GM12891 (cell line): Measurements from ENCODE around the gene BOD1L1.

ENCODE experiments used
- PAX5 ChIP-seq: IDR thresholded peaks from 2 replicates; pipeline ENCODE4 v1.6.1; 2011; ENCODE audit warnings: low read length, moderate library complexity, mild to moderate bottlenecking; ENCODE audit not compliant: insufficient read depth, severe bottlenecking
- POLR2A ChIP-seq: IDR thresholded peaks from 2 replicates; pipeline ENCODE4 v1.6.1; 2011; ENCODE audit warnings: low read depth, low read length, control low read depth
- POLR2AphosphoS5 ChIP-seq: IDR thresholded peaks from 2 replicates; pipeline ENCODE4 v1.6.1; 2011; ENCODE audit warnings: low read depth, low read length, control low read depth
- POU2F2 ChIP-seq: IDR thresholded peaks from 2 replicates; pipeline ENCODE4 v1.6.1; 2011; ENCODE audit warnings: low read depth, mild to moderate bottlenecking, control low read depth, low read length, moderate library complexity
- SPI1 ChIP-seq: IDR thresholded peaks from 2 replicates; pipeline ENCODE4 v1.6.1; 2011; ENCODE audit warnings: low read depth, low read length, control low read depth
- TAF1 ChIP-seq: IDR thresholded peaks from 2 replicates; pipeline ENCODE4 v1.6.1; 2011; ENCODE audit warnings: low read depth, low read length, control low read depth

- TF ChIP-seq POLR2A (no peak), PAX5 (no peak), POLR2AphosphoS5 (no peak), TAF1 (no peak), POU2F2 (no peak), SPI1 (no peak)
Observed at GRCh38 chr4:13543839-13544605, 83.5 kb downstream of the BOD1L1 start, which contains the start of gene NKX3-2.
